Inflammatory macrophage (primary cell): ENCODE data around the gene GLB1L2.
"Not testable (repeated sequence)": the region's sequence is repeated elsewhere in the genome, so short reads cannot be mapped to it uniquely, and the experiment has no call there.

ENCODE experiments used
- DNase-seq, 2 donors: peaks; one replicate each; pipeline ENCODE4 v3.0.0-alpha.2; 2020 to 2022

The GLB1L2 gene

GRCh38 chr11:134328433-134328832 lies 3.4 kb upstream of the GLB1L2 start:
- no peak for DNase-seq

GRCh38 chr11:134330611-134331353 lies 1.0 kb upstream of the GLB1L2 start:
- DNase-seq = no peak

GRCh38 chr11:134332189-134332631 lies 422 bp downstream of the GLB1L2 start:
- DNase-seq = no peak

- no peak for DNase-seq
These were observed 994 bp downstream of the GLB1L2 start for GRCh38 chr11:134332782-134333181.

GRCh38 chr11:134333312-134333711 lies 1.5 kb downstream of the GLB1L2 start:
- no peak for DNase-seq

- DNase-seq = peak; percentile 73 to 75
These were observed 2.2 kb downstream of the GLB1L2 start for GRCh38 chr11:134333946-134334345.

GRCh38 chr11:134334796-134335571 lies 3.2 kb downstream of the GLB1L2 start:
- DNase-seq = no peak

- DNase-seq = no peak
These were observed 5.3 kb downstream of the GLB1L2 start for GRCh38 chr11:134337051-134337450.

- DNase-seq = no peak
These were observed 6.3 kb downstream of the GLB1L2 start for GRCh38 chr11:134338068-134338467.

- DNase-seq = no peak
These were observed 6.9 kb downstream of the GLB1L2 start for GRCh38 chr11:134338654-134339053.

- no peak for DNase-seq
These were observed 8.0 kb downstream of the GLB1L2 start for GRCh38 chr11:134339756-134340155.

- DNase-seq = no peak
These were observed 8.7 kb downstream of the GLB1L2 start for GRCh38 chr11:134340354-134340964.

- DNase-seq = no peak
These were observed 10.2 kb downstream of the GLB1L2 start for GRCh38 chr11:134341805-134342571.

GRCh38 chr11:134342572-134343340 lies 11.0 kb downstream of the GLB1L2 start:
- no peak for DNase-seq

- DNase-seq = no peak
These were observed 11.9 kb downstream of the GLB1L2 start for GRCh38 chr11:134343646-134344045.

- DNase-seq = not testable (repeated sequence)
These were observed 12.9 kb downstream of the GLB1L2 start for GRCh38 chr11:134344497-134345236.

GRCh38 chr11:134345237-134345550 lies 13.4 kb downstream of the GLB1L2 start:
- DNase-seq = no peak

GRCh38 chr11:134346101-134346975 lies 14.6 kb downstream of the GLB1L2 start:
- DNase-seq = no peak

GRCh38 chr11:134346976-134347350 lies 15.2 kb downstream of the GLB1L2 start:
- DNase-seq = no peak

- no peak for DNase-seq
These were observed 15.7 kb downstream of the GLB1L2 start for GRCh38 chr11:134347441-134347840.
